GM18505 (cell line): ENCODE data around the gene MOB2.

Experiments
- ATAC-seq: cut with Tn5 transposase; IDR thresholded peaks from one replicate; pipeline ENCODE4 v1.9.1; 2021; ENCODE audit not compliant: unreplicated experiment
- POLR2A ChIP-seq: IDR thresholded peaks from 4 replicates; pipeline ENCODE4 v1.6.1; 2011; ENCODE audit warnings: borderline replicate concordance; ENCODE audit not compliant: insufficient read depth, insufficient read length; ENCODE audit errors: extremely low read depth

MOB2 gene

GRCh38 chr11:1482581-1483444 lies 3.8 kb downstream of the MOB2 start:
- no peak for TF ChIP-seq POLR2A
- no peak for ATAC-seq

- TF ChIP-seq POLR2A: no peak
- ATAC-seq: no peak
Measured at GRCh38 chr11:1481861-1482441, 4.6 kb downstream of the MOB2 start.

GRCh38 chr11:1481483-1481825 lies 5.1 kb downstream of the MOB2 start:
- no peak for ATAC-seq
- TF ChIP-seq POLR2A: no peak

GRCh38 chr11:1480555-1481482 lies 5.8 kb downstream of the MOB2 start:
- TF ChIP-seq POLR2A: no peak
- ATAC-seq: no peak

GRCh38 chr11:1480191-1480554 lies 6.4 kb downstream of the MOB2 start:
- ATAC-seq: no peak
- no peak for TF ChIP-seq POLR2A

- TF ChIP-seq POLR2A: no peak
- no peak for ATAC-seq
Measured at GRCh38 chr11:1479678-1480118, 6.9 kb downstream of the MOB2 start.

GRCh38 chr11:1479006-1479677 lies 7.4 kb downstream of the MOB2 start:
- ATAC-seq: no peak
- TF ChIP-seq POLR2A: no peak

GRCh38 chr11:1478544-1478943 lies 8.0 kb downstream of the MOB2 start:
- ATAC-seq: no peak
- TF ChIP-seq POLR2A: no peak

- TF ChIP-seq POLR2A: no peak
- no peak for ATAC-seq
Measured at GRCh38 chr11:1478011-1478410, 8.6 kb downstream of the MOB2 start.

GRCh38 chr11:1476940-1477736 lies 9.4 kb downstream of the MOB2 start:
- no peak for ATAC-seq
- no peak for TF ChIP-seq POLR2A

GRCh38 chr11:1475841-1476240 lies 10.7 kb downstream of the MOB2 start:
- TF ChIP-seq POLR2A: no peak
- no peak for ATAC-seq

GRCh38 chr11:1473786-1474185 lies 12.8 kb downstream of the MOB2 start:
- ATAC-seq: no peak
- TF ChIP-seq POLR2A: no peak
